BJ (cell line): ENCODE data around the gene C12orf75. TPM values are rescaled to one million over a fixed set of nuclear protein-coding genes. Genes with fewer than 3 reads are reported as not detected.
"Not testable (repeated sequence)": the region's sequence is repeated elsewhere in the genome, so short reads cannot be mapped to it uniquely, and the experiment has no call there.

ENCODE experiments used
- CTCF ChIA-PET: fragments of 350-600 bp; formaldehyde crosslinking; extraction: SDS; loops from one replicate; lab custom pipeline; 2021; ENCODE audit warnings: antibody characterized with exemption, inconsistent platforms; lab: Yijun Ruan, JAX
- POLR2A ChIA-PET: fragments of 300-600 bp; sonication (Branson Sonifier 250); formaldehyde crosslinking; extraction: SDS; loops from one replicate; lab custom pipeline; 2021; ENCODE audit warnings: antibody characterized with exemption; lab: Charles Lee
- DNase-seq: peaks from one replicate; pipeline ENCODE4 v3.0.0-alpha.2; 2011; ENCODE audit warnings: low read depth
- H3K27me3 ChIP-seq: 2 replicates; pipeline ENCODE4 v1.6.0; 2011; ENCODE audit warnings: low read length; ENCODE audit not compliant: control insufficient read depth, insufficient read depth
- H3K36me3 ChIP-seq: 2 replicates; pipeline ENCODE4 v1.5.1; 2011; ENCODE audit warnings: low read length; ENCODE audit not compliant: control insufficient read depth, insufficient read depth
- H3K4me3 ChIP-seq: 2 replicates; pipeline ENCODE4 v1.5.1; 2011; ENCODE audit warnings: low read depth, mild to moderate bottlenecking, control low read depth, low read length
- CTCF ChIP-seq: IDR thresholded peaks from 2 replicates; pipeline ENCODE4 v1.5.1; 2011; ENCODE audit warnings: low read depth, mild to moderate bottlenecking, control low read depth, inconsistent platforms, low read length, moderate library complexity; ENCODE audit not compliant: insufficient read depth
- polyA plus RNA-seq: library from polyadenylated mRNA; depleted of rRNA; stranded (reverse); fragments of >200 nt; gene quantifications from 2 replicates; pipeline ENCODE4 v1.2.3, GENCODE V29; 2011

The C12orf75 gene
- polyA plus RNA-seq, 1 experiment: 365 TPM

- POLR2A ChIA-PET: no interaction called here
- TF ChIP-seq CTCF: no peak
- no peak for DNase-seq
- Histone ChIP-seq H3K36me3 (peaks cover 10% of the 10 kb centered on the region), H3K4me3 (no peak overlapping the region), H3K27me3 (no peaks in the 10 kb centered on the region)
- CTCF ChIA-PET: no interaction called here
These were observed 10.5 kb downstream of the C12orf75 start for GRCh38 chr12:105341010-105341409.

- POLR2A ChIA-PET, CTCF ChIA-PET, H3K36me3 ChIP-seq, H3K4me3 ChIP-seq, H3K27me3 ChIP-seq, DNase-seq: not testable (repeated sequence)
These were observed 11.1 kb downstream of the C12orf75 start for GRCh38 chr12:105341620-105342019.

GRCh38 chr12:105342464-105342863, 12.0 kb downstream of the C12orf75 start:
- Histone ChIP-seq H3K27me3 (no peaks in the 10 kb centered on the region), H3K36me3 (peaks cover 11% of the 10 kb centered on the region), H3K4me3 (no peak overlapping the region)
- POLR2A ChIA-PET: no interaction called here
- CTCF ChIA-PET: interaction anchor here (1.0 kb wide), 1 partner anchor 40 kb away, joined by 3 read pairs; no protein-coding TSS in a partner anchor
- TF ChIP-seq CTCF: no peak
- DNase-seq: no peak

GRCh38 chr12:105343836-105344235, 13.3 kb downstream of the C12orf75 start:
- ChIA-PET POLR2A (interaction anchor here (0.6 kb wide), 1 partner anchor 12 kb away, joined by 9 read pairs; no protein-coding TSS in a partner anchor), CTCF (no interaction called here)
- Histone ChIP-seq H3K36me3 (peaks cover 8% of the 10 kb centered on the region), H3K27me3 (no peaks in the 10 kb centered on the region), H3K4me3 (no peak overlapping the region)
- DNase-seq: no peak
- TF ChIP-seq CTCF: no peak

- H3K4me3 ChIP-seq: no peak overlapping the region
- DNase-seq: no peak
- H3K36me3 ChIP-seq: peaks cover 14% of the 10 kb centered on the region
- CTCF ChIA-PET: interaction anchor here (1.5 to 1.7 kb wide), 2 partner anchors 13 to 17 kb away, joined by 4 read pairs; no protein-coding TSS in a partner anchor
- no peak for TF ChIP-seq CTCF
- H3K27me3 ChIP-seq: no peaks in the 10 kb centered on the region
- POLR2A ChIA-PET: no interaction called here
These were observed 17.0 kb downstream of the C12orf75 start for GRCh38 chr12:105347499-105347898.

- TF ChIP-seq CTCF: no peak
- CTCF ChIA-PET: interaction anchor here (1.7 kb wide), 1 partner anchor 17 kb away, joined by 4 read pairs; no protein-coding TSS in a partner anchor
- H3K27me3 ChIP-seq: no peaks in the 10 kb centered on the region
- DNase-seq: no peak
- no peak overlapping the region for H3K4me3 ChIP-seq
- POLR2A ChIA-PET: no interaction called here
- peaks cover 14% of the 10 kb centered on the region for H3K36me3 ChIP-seq
These were observed 17.7 kb downstream of the C12orf75 start for GRCh38 chr12:105348142-105348541.
